Activated T-helper 2 cell treated with anti-CD3 and anti-CD28 coated beads, Interferon-gamma antibody, Interleukin-2, Interleukin-4, amounts not matched to agents 10 μg/mL and 5 μg/mL and 100 μg/mL, durations not matched to agents 14 hours and 24 hours and 36 hours (primary cell): ENCODE data around the gene ARL2. TPM values are rescaled to one million over a fixed set of nuclear protein-coding genes. Genes with fewer than 3 reads are reported as not detected.

Source experiments
- DNase-seq: peaks from one replicate; pipeline ENCODE4 v3.0.0; 2021; ENCODE audit warnings: low spot score
- H3K27ac Mint-ChIP-seq: one replicate; pipeline ENCODE4 v1.8.0; 2021; ENCODE audit warnings: mixed read lengths
- H3K27me3 Mint-ChIP-seq: one replicate; pipeline ENCODE4 v1.8.0; 2021; ENCODE audit warnings: low read depth, mixed read lengths
- H3K36me3 Mint-ChIP-seq: one replicate; pipeline ENCODE4 v1.8.0; 2021; ENCODE audit warnings: low read depth, mixed read lengths
- H3K4me1 Mint-ChIP-seq: one replicate; pipeline ENCODE4 v1.8.0; 2021; ENCODE audit warnings: low read depth, mixed read lengths
- H3K4me3 Mint-ChIP-seq: one replicate; pipeline ENCODE4 v1.8.0; 2021; ENCODE audit warnings: low read depth, mild to moderate bottlenecking, moderate library complexity, mixed read lengths
- H3K9me3 Mint-ChIP-seq: one replicate; pipeline ENCODE4 v1.8.0; 2021; ENCODE audit warnings: mixed read lengths
- intact Hi-C: fragments of 100-400 bp; cut with micrococcal nuclease; formaldehyde crosslinking; loops from one replicate; pipeline ENCODE4 v1.15.1; 2023
- total RNA-seq: library from RNA; stranded (reverse); gene quantifications from 2 replicates; pipeline ENCODE4 v1.2.3, GENCODE V29; 2022

The ARL2 gene
- total RNA-seq, 1 donor from 2014 or later: 77.0 TPM

DNA sequence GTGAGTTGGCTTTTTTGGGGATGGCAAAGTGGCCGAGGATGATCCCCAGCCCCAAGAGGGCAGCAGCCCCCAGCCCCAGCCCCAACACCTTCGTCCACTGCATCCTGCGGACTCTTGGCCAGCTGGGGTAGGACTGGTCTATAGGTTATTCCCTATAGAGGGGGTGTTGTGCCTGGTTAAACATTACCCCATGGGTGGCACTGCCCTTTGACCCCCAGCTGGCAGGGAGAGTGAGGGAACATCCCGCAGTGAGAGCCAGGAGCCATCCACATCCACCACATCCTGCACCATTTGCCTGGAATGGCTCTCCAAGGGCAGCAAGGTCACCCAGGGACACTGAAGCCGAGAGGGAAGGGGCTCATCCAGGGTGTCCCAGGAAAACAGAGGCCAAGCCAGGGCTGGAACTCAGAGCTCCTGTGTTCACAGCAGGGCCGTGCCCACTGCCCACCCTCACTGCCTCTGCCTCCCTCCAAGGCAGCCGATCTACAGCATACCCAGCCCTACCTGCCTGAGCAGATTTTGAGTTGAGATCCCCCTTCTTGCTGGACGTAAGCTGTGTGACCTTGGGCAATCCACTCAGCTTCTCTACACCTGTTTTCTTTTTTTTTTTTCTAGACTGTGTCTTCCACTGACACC is 44.6 kb downstream of the ARL2 start, which contains the start of gene NAALADL1:
NAALADL1 (minus strand) TSS at position 135 of the 636 bp plus-strand sequence; CDS start at position 103, 32 bp downstream.
- Mint-ChIP-seq H3K27me3 (no peaks in the 10 kb centered on the region), H3K27ac (no peak within 1 kb of the TSS)
- intact Hi-C loops: no loop called here

DNA sequence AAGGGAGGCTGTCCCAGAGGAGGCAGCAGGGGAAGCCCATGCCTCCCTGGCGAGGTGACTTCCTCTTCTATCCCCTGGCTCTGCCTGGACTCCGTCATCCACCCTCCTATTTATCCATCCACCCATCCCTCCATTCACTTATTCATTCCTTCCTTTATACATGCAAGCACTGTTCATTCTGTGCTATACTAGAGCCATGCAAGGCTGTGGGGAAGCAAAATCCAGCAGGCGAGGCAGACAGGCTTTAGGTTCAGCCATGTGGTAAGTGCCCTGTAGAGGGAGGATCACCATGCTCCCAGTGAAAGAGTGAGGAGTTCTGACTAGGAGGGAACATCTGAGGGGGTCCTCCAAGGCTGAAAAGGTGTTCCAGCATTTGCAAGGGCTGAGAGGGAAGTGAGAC is 45.6 kb downstream of the ARL2 start:
- no peak overlapping the region for H3K27ac Mint-ChIP-seq
- intact Hi-C loops: no loop called here
- no peak overlapping the region for H3K4me3 Mint-ChIP-seq
- no peaks in the 10 kb centered on the region for H3K9me3 Mint-ChIP-seq
- no peaks in the 10 kb centered on the region for H3K27me3 Mint-ChIP-seq
- H3K4me1 Mint-ChIP-seq: peaks cover 10% of the 10 kb centered on the region
- no peak for DNase-seq
- no peaks in the 10 kb centered on the region for H3K36me3 Mint-ChIP-seq

More for the DNA sequence above, 44.6 kb downstream of the ARL2 start, which contains the start of gene NAALADL1:
- Mint-ChIP-seq H3K36me3 (no peaks in the 10 kb centered on the region), H3K9me3 (no peaks in the 10 kb centered on the region), H3K4me3 (no peak within 1 kb of the TSS), H3K4me1 (peaks cover 17% of the 10 kb centered on the region)
- DNase-seq: no peak

GRCh38 chr11:65059959-65060824 is 46.2 kb downstream of the ARL2 start:
- no peaks in the 10 kb centered on the region for H3K9me3 Mint-ChIP-seq
- peaks cover 10% of the 10 kb centered on the region for H3K4me1 Mint-ChIP-seq

DNA sequence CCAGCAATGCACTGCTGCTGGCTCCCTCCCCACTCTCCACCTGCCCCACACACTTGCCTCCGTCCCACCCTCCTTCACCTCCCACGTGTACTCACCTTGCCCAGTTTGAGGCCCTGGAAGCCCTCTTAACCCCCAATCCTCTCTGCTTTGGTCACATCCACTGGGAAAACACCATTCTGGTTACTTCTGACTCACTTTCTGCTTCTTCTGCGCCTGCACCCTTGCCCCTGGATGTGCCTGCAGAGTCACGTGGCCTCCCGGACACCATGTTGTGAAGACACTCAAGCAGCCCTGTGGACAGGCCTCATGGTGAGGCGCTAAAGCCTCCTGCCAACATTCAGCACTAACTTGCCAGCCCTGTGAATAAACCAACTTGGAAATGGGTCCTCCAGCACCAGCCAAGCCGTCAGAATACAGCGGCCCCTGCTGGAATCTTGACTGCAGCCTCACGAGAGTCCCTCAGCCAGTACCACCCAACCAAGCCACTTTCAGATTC is 47.0 kb downstream of the ARL2 start:
- peaks cover 10% of the 10 kb centered on the region for H3K4me1 Mint-ChIP-seq
- no peak for DNase-seq
- H3K27ac Mint-ChIP-seq: no peak overlapping the region
- H3K4me3 Mint-ChIP-seq: no peak overlapping the region
- H3K27me3 Mint-ChIP-seq: no peaks in the 10 kb centered on the region
- no peaks in the 10 kb centered on the region for H3K36me3 Mint-ChIP-seq
- intact Hi-C loops: no loop called here
- H3K9me3 Mint-ChIP-seq: no peaks in the 10 kb centered on the region

More at GRCh38 chr11:65059959-65060824, 46.2 kb downstream of the ARL2 start:
- H3K4me3 Mint-ChIP-seq: no peak overlapping the region
- intact Hi-C loops: no loop called here
- H3K36me3 Mint-ChIP-seq: no peaks in the 10 kb centered on the region
- no peaks in the 10 kb centered on the region for H3K27me3 Mint-ChIP-seq
- no peak for DNase-seq
- H3K27ac Mint-ChIP-seq: no peak overlapping the region

GRCh38 chr11:65063532-65063931 is 49.6 kb downstream of the ARL2 start:
- no peak for DNase-seq
- Mint-ChIP-seq H3K27me3 (no peaks in the 10 kb centered on the region), H3K4me1 (peaks cover 10% of the 10 kb centered on the region), H3K27ac (no peak overlapping the region), H3K4me3 (no peak overlapping the region), H3K9me3 (no peaks in the 10 kb centered on the region), H3K36me3 (no peaks in the 10 kb centered on the region)
- intact Hi-C loops: no loop called here

DNA sequence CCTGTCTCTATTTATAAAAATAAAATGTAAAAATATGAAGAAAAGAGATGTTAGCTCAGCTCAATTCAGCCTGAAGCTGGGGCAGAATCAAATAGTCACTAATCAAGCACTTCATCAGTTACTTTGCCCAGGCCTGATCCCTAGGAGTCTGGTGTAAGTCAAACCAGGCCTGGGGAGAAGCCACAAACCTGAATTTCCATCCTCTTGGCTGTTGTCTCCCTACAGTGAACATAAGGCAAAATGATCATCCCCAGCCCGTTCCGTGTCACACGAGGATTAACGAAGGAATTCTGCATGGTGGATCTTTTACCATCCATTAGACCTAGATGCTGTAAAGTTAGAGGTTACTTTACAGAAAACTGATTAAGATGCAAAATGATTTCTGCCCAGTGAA is 50.9 kb downstream of the ARL2 start:
- intact Hi-C loops: no loop called here
- no peak overlapping the region for H3K4me3 Mint-ChIP-seq
- no peaks in the 10 kb centered on the region for H3K27me3 Mint-ChIP-seq
- no peak overlapping the region for H3K27ac Mint-ChIP-seq
- H3K4me1 Mint-ChIP-seq: peaks cover 10% of the 10 kb centered on the region
- no peaks in the 10 kb centered on the region for H3K9me3 Mint-ChIP-seq
- H3K36me3 Mint-ChIP-seq: no peaks in the 10 kb centered on the region
- DNase-seq: no peak

GRCh38 chr11:65065851-65066250 is 51.9 kb downstream of the ARL2 start:
- Mint-ChIP-seq H3K36me3 (no peaks in the 10 kb centered on the region), H3K9me3 (no peaks in the 10 kb centered on the region)

DNA sequence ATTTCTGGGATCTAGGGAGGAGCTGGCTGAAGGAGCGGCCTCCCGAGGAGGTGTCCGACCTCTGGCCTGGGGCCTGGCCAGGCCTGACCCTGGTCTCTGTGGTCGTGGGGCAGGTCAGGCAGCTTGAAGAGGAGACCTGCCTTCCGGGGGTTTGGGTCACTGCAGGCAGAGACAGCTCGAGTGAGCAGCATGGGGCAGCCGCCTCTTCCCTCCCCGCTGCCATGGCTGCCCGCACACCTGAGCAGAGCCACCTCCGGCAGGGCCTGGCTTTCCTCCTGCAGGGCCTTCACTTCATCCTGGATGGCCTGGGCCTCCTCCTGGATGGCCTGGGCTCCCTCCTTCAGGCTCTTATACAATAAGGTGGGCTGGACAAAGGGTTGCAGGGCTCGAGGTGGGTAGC is 52.4 kb downstream of the ARL2 start:
- H3K36me3 Mint-ChIP-seq: no peaks in the 10 kb centered on the region

More at GRCh38 chr11:65065851-65066250, 51.9 kb downstream of the ARL2 start:
- no peak overlapping the region for H3K4me3 Mint-ChIP-seq
- DNase-seq: no peak
- H3K4me1 Mint-ChIP-seq: peaks cover 3% of the 10 kb centered on the region
- intact Hi-C loops: no loop called here
- H3K27me3 Mint-ChIP-seq: no peaks in the 10 kb centered on the region
- H3K27ac Mint-ChIP-seq: no peak overlapping the region

GRCh38 chr11:65066805-65067291 is 52.9 kb downstream of the ARL2 start:
- DNase-seq: no peak
- Mint-ChIP-seq H3K27me3 (no peaks in the 10 kb centered on the region), H3K4me1 (no peaks in the 10 kb centered on the region), H3K4me3 (no peak overlapping the region), H3K9me3 (no peaks in the 10 kb centered on the region), H3K36me3 (no peaks in the 10 kb centered on the region), H3K27ac (no peak overlapping the region)
- intact Hi-C loops: no loop called here

More for the DNA sequence above, 52.4 kb downstream of the ARL2 start:
- no peak overlapping the region for H3K4me3 Mint-ChIP-seq
- no peak for DNase-seq
- no peaks in the 10 kb centered on the region for H3K9me3 Mint-ChIP-seq
- intact Hi-C loops: no loop called here
- H3K27ac Mint-ChIP-seq: no peak overlapping the region
- H3K4me1 Mint-ChIP-seq: no peaks in the 10 kb centered on the region
- no peaks in the 10 kb centered on the region for H3K27me3 Mint-ChIP-seq

- no peaks in the 10 kb centered on the region for H3K4me1 Mint-ChIP-seq
Observed at GRCh38 chr11:65067446-65067845, 53.5 kb downstream of the ARL2 start.

DNA sequence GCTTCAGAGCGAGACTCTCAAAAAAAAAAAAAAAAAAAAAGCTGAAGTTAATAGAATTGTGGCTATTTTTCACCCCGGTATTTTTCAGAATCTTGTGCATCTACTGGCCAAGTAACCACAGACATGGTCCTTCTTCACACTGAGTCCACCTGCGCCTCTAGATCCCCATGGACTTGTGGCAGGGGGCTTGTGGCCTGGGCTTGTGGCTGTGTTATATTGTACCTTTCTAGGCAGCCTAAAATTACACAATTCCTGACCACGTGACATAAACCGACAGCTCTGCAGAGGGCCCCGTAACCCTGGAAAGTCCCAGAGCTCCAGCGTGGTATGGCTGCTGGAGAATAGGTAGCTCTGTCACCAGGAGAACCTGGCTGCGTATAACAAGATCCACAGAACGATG is 55.3 kb downstream of the ARL2 start:
- no peaks in the 10 kb centered on the region for H3K36me3 Mint-ChIP-seq
- no peak for DNase-seq
- H3K27me3 Mint-ChIP-seq: no peaks in the 10 kb centered on the region
- H3K4me3 Mint-ChIP-seq: no peak overlapping the region
- intact Hi-C loops: no loop called here
- no peak overlapping the region for H3K27ac Mint-ChIP-seq
- no peaks in the 10 kb centered on the region for H3K9me3 Mint-ChIP-seq
- no peaks in the 10 kb centered on the region for H3K4me1 Mint-ChIP-seq

More at GRCh38 chr11:65067446-65067845, 53.5 kb downstream of the ARL2 start:
- H3K27me3 Mint-ChIP-seq: no peaks in the 10 kb centered on the region
- H3K4me3 Mint-ChIP-seq: no peak overlapping the region
- no peak overlapping the region for H3K27ac Mint-ChIP-seq
- H3K36me3 Mint-ChIP-seq: no peaks in the 10 kb centered on the region
- DNase-seq: no peak
- intact Hi-C loops: no loop called here
- no peaks in the 10 kb centered on the region for H3K9me3 Mint-ChIP-seq
